ENCODE results near the gene DYNC2H1. TPM values are rescaled to one million over a fixed set of nuclear protein-coding genes. Genes with fewer than 3 reads are reported as not detected.

DYNC2H1 gene
- total and polyA plus RNA-seq, 12 donors = 2.2 to 5.9 (median 3.9) TPM

DNA sequence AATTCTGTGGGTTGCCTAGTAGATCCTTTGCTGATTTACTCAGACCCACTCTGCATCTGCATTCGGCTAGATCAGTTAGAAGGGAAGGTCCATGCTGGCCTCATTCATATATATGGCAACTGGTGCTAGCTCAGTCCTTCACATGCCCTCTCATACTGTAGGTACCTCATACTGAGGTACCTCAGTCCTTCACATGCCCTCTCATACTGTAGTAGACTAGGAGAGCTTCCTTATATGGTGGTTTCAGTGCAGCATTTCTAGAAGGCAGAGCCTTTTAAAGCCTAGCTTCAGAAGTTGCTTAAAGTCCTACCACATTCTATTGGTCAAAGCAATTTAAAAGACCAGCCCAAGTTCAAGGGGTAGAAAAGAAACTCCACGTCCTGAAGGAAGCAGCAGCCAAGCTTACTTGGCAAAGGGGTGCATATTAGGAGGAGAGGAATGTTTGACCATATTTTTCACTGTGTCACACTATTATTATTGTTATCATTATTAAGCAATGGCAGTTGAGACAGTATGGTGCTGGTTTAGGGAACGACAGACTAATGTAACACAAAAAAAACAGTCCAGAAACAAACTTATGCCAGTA lies 356.4 kb downstream of the DYNC2H1 start:
- no peaks in the 10 kb centered on the region for H3K27me3 ChIP-seq
- TF ChIP-seq, protein P1, sequence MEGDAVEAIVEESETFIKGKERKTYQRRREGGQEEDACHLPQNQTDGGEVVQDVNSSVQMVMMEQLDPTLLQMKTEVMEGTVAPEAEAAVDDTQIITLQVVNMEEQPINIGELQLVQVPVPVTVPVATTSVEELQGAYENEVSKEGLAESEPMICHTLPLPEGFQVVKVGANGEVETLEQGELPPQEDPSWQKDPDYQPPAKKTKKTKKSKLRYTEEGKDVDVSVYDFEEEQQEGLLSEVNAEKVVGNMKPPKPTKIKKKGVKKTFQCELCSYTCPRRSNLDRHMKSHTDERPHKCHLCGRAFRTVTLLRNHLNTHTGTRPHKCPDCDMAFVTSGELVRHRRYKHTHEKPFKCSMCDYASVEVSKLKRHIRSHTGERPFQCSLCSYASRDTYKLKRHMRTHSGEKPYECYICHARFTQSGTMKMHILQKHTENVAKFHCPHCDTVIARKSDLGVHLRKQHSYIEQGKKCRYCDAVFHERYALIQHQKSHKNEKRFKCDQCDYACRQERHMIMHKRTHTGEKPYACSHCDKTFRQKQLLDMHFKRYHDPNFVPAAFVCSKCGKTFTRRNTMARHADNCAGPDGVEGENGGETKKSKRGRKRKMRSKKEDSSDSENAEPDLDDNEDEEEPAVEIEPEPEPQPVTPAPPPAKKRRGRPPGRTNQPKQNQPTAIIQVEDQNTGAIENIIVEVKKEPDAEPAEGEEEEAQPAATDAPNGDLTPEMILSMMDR (IDR thresholded peaks at IDR 0.05) = no peak
- H3K4me1 ChIP-seq = peaks cover 0 to 5% (median 0%) of the 10 kb centered on the region in 9 donors
- H3K4me3 ChIP-seq = no peak overlapping the region
- intact Hi-C loops (cut with DNase I) = loop anchor here in 4 of 10 donors (10.0 kb wide), 2 partner anchors 129 to 139 kb away; no protein-coding TSS in a partner anchor
- no peak overlapping the region for H3K27ac ChIP-seq
- no peak for ATAC-seq
- WGBS, 2 donors = 73 to 74% methylated on average over 3 of the region's 3 CpGs
- peaks cover 0 to 4% (median 0%) of the 10 kb centered on the region in 9 donors for H3K36me3 ChIP-seq
- no peak for DNase-seq
- H3K9me3 ChIP-seq = no peaks in the 10 kb centered on the region

DNA sequence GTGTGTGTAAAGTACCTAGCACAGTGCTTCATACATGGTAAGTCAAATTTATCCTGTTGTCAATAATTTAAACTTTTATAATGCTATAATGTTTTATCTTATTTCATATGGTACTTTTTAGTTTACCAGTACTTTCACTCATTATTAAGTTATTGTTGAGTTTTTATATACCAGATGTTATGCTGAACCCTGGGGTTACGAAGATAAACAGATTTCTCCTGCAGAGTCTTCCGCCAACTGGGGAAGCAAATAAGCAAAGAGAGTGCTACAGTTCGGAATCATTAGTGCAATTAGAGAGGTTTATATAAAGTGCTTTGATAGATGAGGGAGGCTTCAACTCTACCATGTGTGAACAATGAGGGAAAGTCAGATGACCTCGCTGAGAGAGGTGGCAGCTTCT lies 362.3 kb downstream of the DYNC2H1 start:
- Histone ChIP-seq H3K4me3 (no peak overlapping the region), H3K27me3 (no peaks in the 10 kb centered on the region), H3K4me1 (peaks cover 0 to 5% (median 0%) of the 10 kb centered on the region in 9 donors), H3K9me3 (no peaks in the 10 kb centered on the region), H3K27ac (no peak overlapping the region), H3K36me3 (peaks cover 0 to 4% (median 0%) of the 10 kb centered on the region in 9 donors)
- intact Hi-C loops (cut with DNase I) = no loop called here
- DNase-seq (no peak), ATAC-seq (no peak)
- WGBS, 2 donors = 96 to 97% methylated on average over 4 of the region's 4 CpGs
- TF ChIP-seq, protein P1 (IDR thresholded peaks at IDR 0.05) = no peak

DNA sequence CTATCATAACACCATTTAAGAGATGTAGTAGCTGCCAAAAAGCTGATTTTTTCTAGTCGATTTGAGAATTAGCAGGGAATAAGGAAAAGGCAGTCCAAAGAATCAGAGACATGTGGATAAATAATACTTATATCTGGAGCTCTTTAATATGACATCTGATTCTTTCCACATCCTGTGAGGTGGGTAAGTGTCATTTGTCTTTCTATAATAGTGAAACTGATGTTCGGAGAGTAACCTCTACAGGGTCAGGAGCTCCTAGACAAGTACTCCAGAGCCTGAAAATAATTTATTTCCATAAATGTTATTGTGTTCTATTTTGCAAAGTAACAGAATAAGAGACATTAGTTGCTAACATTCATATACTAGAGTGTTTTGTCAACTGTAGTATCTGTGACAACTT lies 367.6 kb downstream of the DYNC2H1 start:
- Histone ChIP-seq H3K27ac (no peak overlapping the region), H3K9me3 (no peaks in the 10 kb centered on the region), H3K27me3 (no peaks in the 10 kb centered on the region), H3K4me3 (no peak overlapping the region), H3K36me3 (no peaks in the 10 kb centered on the region), H3K4me1 (no peaks in the 10 kb centered on the region)
- TF ChIP-seq, protein P1 (IDR thresholded peaks at IDR 0.05) = no peak
- ATAC-seq (no peak), DNase-seq (no peak)
- intact Hi-C loops (cut with DNase I) = no loop called here
- 82 to 93% methylated on average over 2 of the region's 2 CpGs for WGBS, 2 donors

DNA sequence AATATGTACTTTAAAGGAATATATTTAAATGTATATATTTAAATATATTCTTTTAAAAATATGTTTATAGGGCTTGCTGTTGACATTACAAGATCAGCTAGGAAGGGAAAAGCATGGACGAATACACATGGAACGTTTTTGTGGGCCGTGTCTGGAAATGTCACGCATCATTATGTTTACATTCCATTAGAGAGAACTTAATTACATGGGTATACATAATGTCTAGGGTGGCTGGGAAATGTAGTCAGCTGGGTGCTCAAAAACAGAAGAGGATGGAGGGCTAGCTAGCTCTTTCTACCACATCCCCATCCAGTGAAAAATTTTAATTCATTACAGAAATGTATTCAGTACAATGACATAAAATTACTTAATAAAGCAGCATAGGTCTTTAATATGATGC lies 371.2 kb downstream of the DYNC2H1 start:
- Histone ChIP-seq H3K27ac (no peak overlapping the region), H3K36me3 (no peaks in the 10 kb centered on the region), H3K4me3 (no peak overlapping the region), H3K4me1 (no peaks in the 10 kb centered on the region), H3K9me3 (no peaks in the 10 kb centered on the region), H3K27me3 (no peaks in the 10 kb centered on the region)
- intact Hi-C loops (cut with DNase I) = no loop called here
- TF ChIP-seq, protein P1 (IDR thresholded peaks at IDR 0.05) = no peak
- no peak for DNase-seq
- no peak for ATAC-seq
- 88 to 90% methylated on average over 4 of the region's 4 CpGs for WGBS, 2 donors

All from heart right ventricle (tissue), 16 donors.